Right cardiac atrium (tissue), 5 donors: ENCODE results near the gene MAF. TPM values are rescaled to one million over a fixed set of nuclear protein-coding genes. Genes with fewer than 3 reads are reported as not detected.

Source experiments
- ATAC-seq, 2 donors: fragments of 200-7000 bp; cut with Tn5 transposase; one replicate each; pipeline versions ENCODE4 v1.8.0 to v1.9.1; 2020; ENCODE audit warnings: moderate library complexity in 2 of 2, mild to moderate bottlenecking in 1 of 2
- DNase-seq, 3 donors: peaks; one replicate each; pipeline ENCODE4 v3.0.0-alpha.2; 2020
- H3K27ac ChIP-seq: one replicate; pipeline ENCODE4 v1.5.1; 2013; ENCODE audit warnings: mild to moderate bottlenecking, low read length, control low read depth, moderate library complexity
- H3K27me3 ChIP-seq: one replicate; pipeline ENCODE4 v1.6.1; 2013; ENCODE audit not compliant: control insufficient read depth, insufficient read depth
- H3K4me1 ChIP-seq: one replicate; pipeline ENCODE4 v1.6.1; 2013; ENCODE audit warnings: low read length; ENCODE audit not compliant: control insufficient read depth, insufficient read depth
- H3K4me3 ChIP-seq: one replicate; pipeline ENCODE4 v1.5.1; 2013; ENCODE audit warnings: low read length, control low read depth
- H3K9me3 ChIP-seq: one replicate; pipeline ENCODE4 v1.6.1; 2013; ENCODE audit warnings: low read length; ENCODE audit not compliant: control insufficient read depth
- WGBS: extraction: QIAGEN DNeasy Blood & Tissue Kit; methylation state at CpG from one replicate; pipeline ENCODE4 v1.1.7; 2013; 5-methylcytosine and 5-hydroxymethylcytosine counted together
- intact Hi-C, 4 donors: fragments of 100-400 bp; cut with DNase I; formaldehyde crosslinking; loops; one replicate each; pipeline versions ENCODE4 v1.11.0 to v1.14.0; 2022 to 2023
- polyA plus RNA-seq: library from polyadenylated mRNA; stranded (reverse); fragments of 200-250 nt; gene quantifications from one replicate; pipeline ENCODE4 v1.2.3, GENCODE V29; 2013
- total RNA-seq, 4 donors: library from RNA; stranded (reverse); fragmentation: NEBNext Ultra II Directional; extraction: Animal tissue kit (Norgen Biotek cat#: 25700); gene quantifications; one replicate each; pipeline ENCODE4 v1.2.1, GENCODE V29; 2021
- donor health status: healthy with polysubstance abuse.
- donor health status: DM: no; HTN: yes; CAD: no.
- donor health status: DM: no; HTN: no; CAD: no.
- donor health status: DM: no; HTN: yes; CAD: no; lungs with severe emphysema.
- donor health status: DM: yes; HTN: yes; CAD: no.

The MAF gene
- total and polyA plus RNA-seq, 5 donors = 4.3 to 26.6 (median 18.1) TPM

- under 1% methylated on average over 83 of the region's 84 CpGs for WGBS
- Histone ChIP-seq H3K9me3 (no peaks in the 10 kb centered on the region), H3K27ac (peak overlapping the region; percentile 83), H3K4me3 (peak overlapping the region; percentile 75), H3K27me3 (no peaks in the 10 kb centered on the region), H3K4me1 (no peaks in the 10 kb centered on the region)
- intact Hi-C loops = loop anchor here (5.0 to 10.0 kb wide), 5 partner anchors 165 to 1475 kb away; no protein-coding TSS in a partner anchor
- peak; percentile 71 to 89 (median 88) for DNase-seq
- ATAC-seq = peak; percentile 57 to 59
Measured at GRCh38 chr16:79599837-79600637, 500 bp downstream of the MAF start.

GRCh38 chr16:79599256-79599836, 1.2 kb downstream of the MAF start:
- Histone ChIP-seq H3K27me3 (no peaks in the 10 kb centered on the region), H3K4me1 (no peaks in the 10 kb centered on the region), H3K9me3 (no peaks in the 10 kb centered on the region), H3K27ac (peak overlapping the region; percentile 54), H3K4me3 (peak overlapping the region; percentile 75)
- intact Hi-C loops = no loop called here
- WGBS = under 1% methylated on average over 79 of the region's 79 CpGs
- peak; percentile 33 to 78 (median 70) for DNase-seq
- no peak for ATAC-seq

GRCh38 chr16:79598348-79599181, 2.0 kb downstream of the MAF start:
- Histone ChIP-seq H3K9me3 (no peaks in the 10 kb centered on the region), H3K27me3 (no peaks in the 10 kb centered on the region), H3K4me1 (no peaks in the 10 kb centered on the region), H3K27ac (peak overlapping the region; percentile 71), H3K4me3 (peak overlapping the region; percentile 75)
- ATAC-seq (peak; percentile 27 to 37), DNase-seq (peak; percentile 70 to 87 (median 86))
- intact Hi-C loops = no loop called here
- 1% methylated on average over 51 of the region's 51 CpGs for WGBS

GRCh38 chr16:79598063-79598347, 2.5 kb downstream of the MAF start:
- Histone ChIP-seq H3K9me3 (no peaks in the 10 kb centered on the region), H3K27ac (no peak overlapping the region), H3K4me3 (peak overlapping the region; percentile 75), H3K4me1 (no peaks in the 10 kb centered on the region), H3K27me3 (no peaks in the 10 kb centered on the region)
- DNase-seq (no peak), ATAC-seq (no peak)
- 30% methylated on average over 3 of the region's 3 CpGs for WGBS
- intact Hi-C loops = no loop called here

- no peaks in the 10 kb centered on the region for H3K4me1 ChIP-seq
- no peaks in the 10 kb centered on the region for H3K9me3 ChIP-seq
- no peak overlapping the region for H3K27ac ChIP-seq
- DNase-seq (no peak), ATAC-seq (no peak)
- H3K27me3 ChIP-seq = no peaks in the 10 kb centered on the region
- intact Hi-C loops = no loop called here
- peak overlapping the region; percentile 75 for H3K4me3 ChIP-seq
- 31% methylated on average over 5 of the region's 5 CpGs for WGBS
Measured at GRCh38 chr16:79597277-79598062, 3.1 kb downstream of the MAF start.

GRCh38 chr16:79595931-79596450, 4.5 kb downstream of the MAF start:
- intact Hi-C loops = no loop called here

GRCh38 chr16:79595231-79595641, 5.3 kb downstream of the MAF start:
- H3K9me3 ChIP-seq = no peaks in the 10 kb centered on the region
- H3K27me3 ChIP-seq = no peaks in the 10 kb centered on the region
- DNase-seq (no peak), ATAC-seq (no peak)
- peak overlapping the region; percentile 75 for H3K4me3 ChIP-seq
- no peaks in the 10 kb centered on the region for H3K4me1 ChIP-seq
- intact Hi-C loops = no loop called here
- WGBS = 35% methylated on average over 5 of the region's 5 CpGs
- H3K27ac ChIP-seq = no peak overlapping the region

More at GRCh38 chr16:79595931-79596450, 4.5 kb downstream of the MAF start:
- WGBS = 56% methylated on average over 7 of the region's 7 CpGs
- H3K27me3 ChIP-seq = no peaks in the 10 kb centered on the region
- no peak for DNase-seq
- no peaks in the 10 kb centered on the region for H3K9me3 ChIP-seq
- peak overlapping the region; percentile 32 for H3K27ac ChIP-seq
- no peak for ATAC-seq
- no peaks in the 10 kb centered on the region for H3K4me1 ChIP-seq
- H3K4me3 ChIP-seq = peak overlapping the region; percentile 75

- DNase-seq = no peak
- H3K4me3 ChIP-seq = peak overlapping the region; percentile 3
- intact Hi-C loops = no loop called here
Measured at GRCh38 chr16:79593754-79594153, 6.8 kb downstream of the MAF start.

GRCh38 chr16:79593074-79593531, 7.4 kb downstream of the MAF start:
- H3K27ac ChIP-seq = peak overlapping the region; percentile 73
- intact Hi-C loops = no loop called here
- peak overlapping the region; percentile 15 for H3K4me3 ChIP-seq
- 61% methylated on average over 7 of the region's 7 CpGs for WGBS
- DNase-seq = peak in 1 of 3 donors; percentile 50
- peak; percentile 50 to 51 for ATAC-seq
- H3K27me3 ChIP-seq = no peaks in the 10 kb centered on the region
- no peaks in the 10 kb centered on the region for H3K9me3 ChIP-seq
- no peaks in the 10 kb centered on the region for H3K4me1 ChIP-seq

More at GRCh38 chr16:79593754-79594153, 6.8 kb downstream of the MAF start:
- 75% methylated on average over 8 of the region's 8 CpGs for WGBS
- H3K9me3 ChIP-seq = no peaks in the 10 kb centered on the region
- H3K27me3 ChIP-seq = no peaks in the 10 kb centered on the region
- H3K4me1 ChIP-seq = no peaks in the 10 kb centered on the region
- ATAC-seq = no peak
- no peak overlapping the region for H3K27ac ChIP-seq

GRCh38 chr16:79592186-79592585, 8.4 kb downstream of the MAF start:
- no peak overlapping the region for H3K4me3 ChIP-seq
- no peaks in the 10 kb centered on the region for H3K9me3 ChIP-seq
- no peaks in the 10 kb centered on the region for H3K27me3 ChIP-seq
- intact Hi-C loops = no loop called here
- DNase-seq (no peak), ATAC-seq (no peak)
- no peaks in the 10 kb centered on the region for H3K4me1 ChIP-seq
- H3K27ac ChIP-seq = peak overlapping the region; percentile 40
- 87% methylated on average over 4 of the region's 4 CpGs for WGBS
